SIG-M5 treated with dmso at 0.1 percent for 504 hours (cell line): ENCODE data around the gene ACSS1.

Source experiments
- DNase-seq: peaks from one replicate; lab custom pipeline; 2025; ENCODE audit not compliant: unreplicated experiment; lab: John Stamatoyannopoulos, UW

The ACSS1 gene

DNA sequence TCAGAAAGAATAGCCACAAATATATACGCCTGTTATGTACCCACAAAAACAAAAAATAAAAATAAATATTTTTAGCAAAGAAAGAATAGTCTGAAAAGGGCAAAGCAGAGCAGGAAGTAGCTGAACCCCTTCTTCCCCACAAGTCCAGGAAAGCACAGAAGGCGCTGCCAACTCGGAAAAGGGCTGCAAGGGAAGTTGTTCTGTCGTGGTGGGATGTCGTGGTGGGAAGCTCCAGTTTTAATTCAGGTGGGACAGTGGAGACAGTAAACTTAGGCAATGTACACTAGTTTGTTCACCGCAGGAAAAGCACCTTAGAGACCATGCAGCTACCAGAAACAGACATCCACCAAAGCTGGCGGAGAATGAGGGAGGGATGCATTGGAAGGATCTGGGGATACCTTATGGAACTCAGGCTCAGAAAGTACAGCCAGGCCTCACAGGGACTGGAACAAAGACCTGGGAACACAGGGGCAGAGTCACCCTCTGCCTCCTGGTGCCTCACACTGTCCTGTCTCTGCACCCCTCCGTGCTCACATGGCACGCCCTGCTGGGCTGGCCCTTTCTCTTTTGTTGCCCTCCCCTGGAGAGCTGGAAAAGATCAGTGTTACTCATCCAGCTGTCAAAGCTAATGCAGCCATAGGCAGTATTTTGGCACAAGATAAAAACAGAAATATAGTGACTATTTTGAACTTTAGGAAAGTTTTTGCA is 62.0 kb downstream of the ACSS1 start:
- no peak for DNase-seq

DNA sequence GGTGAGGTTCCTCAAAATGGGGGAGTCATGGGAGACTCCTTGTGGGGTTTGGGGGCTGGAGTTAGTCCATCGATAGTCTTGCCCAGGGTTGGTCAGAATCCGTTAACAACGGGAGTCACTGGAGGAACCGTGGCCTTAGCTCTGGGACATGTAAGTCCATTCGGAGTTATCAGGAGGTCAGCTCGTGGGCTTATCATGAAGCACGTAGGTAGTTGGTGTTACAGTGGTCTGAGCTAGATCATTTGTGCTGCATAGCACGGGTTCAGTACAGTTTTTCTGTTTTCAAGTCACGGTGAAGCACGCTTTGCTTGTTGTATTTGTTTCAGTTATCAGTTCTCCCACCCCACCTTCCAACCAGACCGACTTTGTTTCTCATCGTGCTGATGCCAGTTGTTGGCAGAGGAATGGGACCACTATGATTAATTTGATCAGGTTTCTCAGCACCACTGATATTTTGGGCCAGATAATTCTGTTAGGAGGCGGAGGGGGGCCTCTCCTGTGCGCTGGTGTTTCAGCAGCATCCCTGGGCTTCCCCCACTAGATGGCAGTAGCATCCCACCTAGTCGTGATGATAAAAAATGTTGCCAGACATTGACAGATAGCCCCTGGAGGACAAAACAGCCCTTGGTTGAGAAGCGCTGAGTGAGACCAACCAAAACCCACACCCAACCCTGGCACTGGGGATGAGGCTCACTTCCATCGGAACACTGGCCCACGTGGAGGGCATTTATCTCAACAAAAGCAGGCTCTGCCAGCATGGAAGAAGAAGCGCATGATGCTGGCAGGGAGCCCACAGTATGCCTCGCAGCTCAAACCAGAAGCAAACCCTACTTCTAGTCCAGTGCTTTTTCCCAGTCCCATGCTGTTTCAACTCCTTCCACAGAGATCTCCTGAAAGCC is 63.2 kb downstream of the ACSS1 start:
- peak; percentile 75 for DNase-seq

DNA sequence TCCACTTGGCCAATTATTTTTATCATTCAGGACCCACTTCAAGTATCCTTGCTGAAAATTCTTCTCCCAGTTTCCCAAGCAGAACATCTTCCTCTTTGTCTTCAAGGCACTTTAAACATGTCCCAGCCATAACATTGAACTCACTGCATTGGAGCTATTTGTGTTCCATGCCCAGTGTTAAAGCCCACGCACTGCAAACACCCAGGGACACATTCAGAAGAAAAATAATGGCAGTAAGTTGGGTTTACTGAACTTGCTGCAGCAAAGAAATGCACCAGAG is 63.8 kb downstream of the ACSS1 start:
- no peak for DNase-seq

DNA sequence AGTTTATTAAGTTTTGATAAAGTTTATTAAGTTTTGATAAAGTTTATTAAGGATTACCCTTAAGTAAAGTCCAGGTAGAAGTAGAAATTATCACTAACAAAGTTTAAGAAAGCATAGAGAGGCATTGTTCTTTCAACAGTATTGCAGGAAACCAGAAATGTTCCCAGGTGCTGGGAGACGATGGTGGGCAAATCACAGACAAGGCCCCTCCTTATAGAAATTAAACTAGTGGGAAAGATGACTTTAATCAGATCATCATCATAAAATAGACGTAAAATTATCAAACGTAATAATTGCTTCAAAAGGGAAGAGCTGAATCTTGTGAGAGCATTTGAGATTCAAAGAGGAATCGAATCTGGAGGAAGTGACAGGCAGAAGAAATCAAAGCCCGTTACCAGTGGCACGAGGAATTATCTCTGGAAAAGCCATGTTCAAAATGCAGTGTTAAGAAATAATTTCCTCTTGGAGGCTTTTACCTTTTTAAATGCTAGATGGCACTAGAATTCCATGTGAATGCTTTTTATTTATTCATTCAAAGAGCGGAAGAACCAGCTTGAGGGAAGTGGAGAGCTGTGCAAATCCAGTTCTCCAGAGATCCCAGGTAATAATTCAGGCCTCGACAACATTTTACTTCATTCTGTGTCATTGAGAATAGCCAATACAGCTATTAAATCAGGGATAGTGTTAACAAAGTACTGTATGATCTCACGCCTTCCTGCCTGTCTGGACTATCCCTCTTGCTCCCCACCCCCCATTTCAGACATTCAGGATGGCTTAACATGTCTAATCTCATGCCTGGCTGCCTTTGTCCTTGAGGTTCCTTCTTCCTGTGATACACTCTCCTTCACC is 64.4 kb downstream of the ACSS1 start:
- DNase-seq: peak; percentile 41

- DNase-seq: peak; percentile 94
Measured at GRCh38 chr20:24992487-24993205, 65.3 kb downstream of the ACSS1 start, which contains the start of gene APMAP. Gene APMAP, minus strand, starts transcription at chr20:24992751. Its CDS starts 63 bp downstream, at chr20:24992688.

GRCh38 chr20:24991897-24992486 is 65.9 kb downstream of the ACSS1 start:
- no peak for DNase-seq

- peak; percentile 10 for DNase-seq
Measured at GRCh38 chr20:24990810-24991252, 67.1 kb downstream of the ACSS1 start.

- peak; percentile 7 for DNase-seq
Measured at GRCh38 chr20:24989162-24989561, 68.8 kb downstream of the ACSS1 start.

GRCh38 chr20:24987873-24988835 is 69.8 kb downstream of the ACSS1 start:
- DNase-seq: no peak

GRCh38 chr20:24987244-24987643 is 70.7 kb downstream of the ACSS1 start:
- DNase-seq: peak; percentile 18

- no peak for DNase-seq
Measured at GRCh38 chr20:24986436-24987015, 71.4 kb downstream of the ACSS1 start.

- DNase-seq: no peak
Measured at GRCh38 chr20:24985802-24986201, 72.1 kb downstream of the ACSS1 start.

- peak; percentile 39 for DNase-seq
Measured at GRCh38 chr20:24984961-24985640, 72.8 kb downstream of the ACSS1 start.

- no peak for DNase-seq
Measured at GRCh38 chr20:24983896-24984295, 74.0 kb downstream of the ACSS1 start.

- DNase-seq: no peak
Measured at GRCh38 chr20:24981790-24982189, 76.1 kb downstream of the ACSS1 start.

GRCh38 chr20:24981282-24981681 is 76.7 kb downstream of the ACSS1 start:
- no peak for DNase-seq

DNA sequence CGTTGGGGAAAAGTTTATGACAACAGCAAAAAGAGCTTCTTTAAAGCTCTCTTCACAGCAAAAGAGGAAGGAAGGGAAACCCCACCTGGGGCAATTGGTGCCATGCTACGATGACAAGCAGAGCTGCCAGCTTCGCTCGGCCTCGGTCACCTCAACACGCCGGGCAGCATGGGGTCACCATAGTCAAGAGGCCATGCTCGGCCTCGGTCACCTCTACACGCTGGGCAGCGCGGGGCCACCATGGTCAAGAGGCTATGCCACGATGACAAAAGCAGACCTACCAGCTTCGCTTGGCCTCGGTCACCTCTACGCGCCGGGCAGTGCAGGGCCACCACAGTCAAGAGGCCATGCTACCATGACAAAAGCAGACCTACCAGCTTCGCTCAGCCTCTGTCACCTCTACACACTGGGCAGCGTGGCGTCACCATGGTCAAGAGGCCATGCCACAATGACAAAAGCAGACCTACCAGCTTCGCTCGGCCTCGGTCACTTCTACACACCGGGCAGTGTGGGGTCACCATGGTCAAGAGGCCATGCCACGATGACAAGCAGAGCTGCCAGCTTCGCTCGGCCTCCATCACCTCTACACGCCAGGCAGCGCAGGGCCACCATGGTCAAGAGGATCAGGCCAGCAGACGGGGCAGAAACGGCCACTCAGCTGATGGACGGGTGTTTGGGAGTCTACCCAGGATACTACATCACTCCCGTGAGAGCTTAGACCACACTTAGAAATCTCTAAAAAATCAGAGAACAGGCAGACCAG is 77.5 kb downstream of the ACSS1 start:
- DNase-seq: no peak
